Esophagus muscularis mucosa (tissue), 3 donors: ENCODE data around the gene DIAPH1.

Source experiments
- CTCF ChIP-seq, 3 experiments: fragments of 200-600 bp in 2 of 3; fragments of 450-650 bp in 1 of 3; sonication (generic) in 2 of 3; IDR thresholded peaks; one replicate each; pipeline ENCODE4 v1.5.1; 2017 to 2019; ENCODE audit warnings: antibody characterized with exemption in 3 of 3, mild to moderate bottlenecking in 2 of 3, moderate library complexity in 1 of 3
- POLR2A ChIP-seq: fragments of 450-650 bp; IDR thresholded peaks from one replicate; pipeline ENCODE4 v1.6.1; 2017; ENCODE audit warnings: antibody characterized with exemption, moderate library complexity, mild to moderate bottlenecking, low read depth

GRCh38 chr5:141559461-141559860, 59.3 kb downstream of the DIAPH1 start:
- TF ChIP-seq CTCF (IDR thresholded peaks at IDR 0.05) (no peak), POLR2A (no peak)
